ENCODE measurements around the gene MCM5.
"Not testable (repeated sequence)": the region's sequence is repeated elsewhere in the genome, so short reads cannot be mapped to it uniquely, and the experiment has no call there.

The MCM5 gene

GRCh38 chr22:35399678-35400500 lies at the start of gene MCM5:
Gene MCM5 (plus strand): TSS chr22:35400140. CDS start chr22:35400439, 299 bp downstream.
- peak; percentile 90 to 96 for DNase-seq

GRCh38 chr22:35350539-35351503 lies 49.1 kb upstream of the MCM5 start:
- DNase-seq, result peak; percentile 74 to 90

- DNase-seq, result peak in 1 of 2 experiments; percentile 25
Observed at GRCh38 chr22:35352214-35353111, 47.5 kb upstream of the MCM5 start.

GRCh38 chr22:35353318-35353717 lies 46.6 kb upstream of the MCM5 start:
- no peak for DNase-seq

- no peak for DNase-seq
Observed at GRCh38 chr22:35354068-35354467, 45.9 kb upstream of the MCM5 start.

GRCh38 chr22:35357883-35358621 lies 41.9 kb upstream of the MCM5 start:
- no peak for DNase-seq

- no peak for DNase-seq
Observed at GRCh38 chr22:35359380-35360065, 40.4 kb upstream of the MCM5 start.

GRCh38 chr22:35361001-35361558 lies 38.9 kb upstream of the MCM5 start:
- no peak for DNase-seq

- DNase-seq, result no peak
Observed at GRCh38 chr22:35363566-35364086, 36.3 kb upstream of the MCM5 start.

- not testable (repeated sequence) for DNase-seq
Observed at GRCh38 chr22:35364230-35364629, 35.7 kb upstream of the MCM5 start.

- DNase-seq, result peak in 1 of 2 experiments; percentile 3
Observed at GRCh38 chr22:35367331-35367886, 32.5 kb upstream of the MCM5 start.

GRCh38 chr22:35368386-35368785 lies 31.6 kb upstream of the MCM5 start:
- DNase-seq, result no peak

GRCh38 chr22:35369996-35370395 lies 29.9 kb upstream of the MCM5 start:
- no peak for DNase-seq

- DNase-seq, result no peak
Observed at GRCh38 chr22:35373781-35374180, 26.2 kb upstream of the MCM5 start.

- DNase-seq, result no peak
Observed at GRCh38 chr22:35375031-35375430, 24.9 kb upstream of the MCM5 start.

- DNase-seq, result no peak
Observed at GRCh38 chr22:35375526-35375925, 24.4 kb upstream of the MCM5 start.

- DNase-seq, result peak; percentile 48 to 62
Observed at GRCh38 chr22:35376728-35377472, 23.0 kb upstream of the MCM5 start.

- DNase-seq, result no peak
Observed at GRCh38 chr22:35377735-35378134, 22.2 kb upstream of the MCM5 start.

- DNase-seq, result peak; percentile 47 to 57
Observed at GRCh38 chr22:35378621-35379020, 21.3 kb upstream of the MCM5 start.

Measured in NCI-H526 (cell line).